ENCODE measurements around the gene LCP2. TPM values are rescaled to one million over a fixed set of nuclear protein-coding genes. Genes with fewer than 3 reads are reported as not detected.

Gene LCP2
- total RNA-seq, 1 experiment from 2014 or later = not detected

- H3K56ac ChIP-seq (ENCODE audit: insufficient read length, low read depth, low read length) = no peak overlapping the region
- no peaks in the 10 kb centered on the region for H3K9me3 Mint-ChIP-seq
- H3K4me2 ChIP-seq (ENCODE audit: insufficient read depth, insufficient read length, low read length) = no peak overlapping the region
- H3K79me2 ChIP-seq (ENCODE audit: insufficient read depth, low read length) = no peaks in the 10 kb centered on the region
- H3K23ac ChIP-seq (ENCODE audit: insufficient read length, low read depth, low read length) = no peak overlapping the region
- no peak overlapping the region for H2BK120ac ChIP-seq (ENCODE audit: low read depth, low read length, poor library complexity, severe bottlenecking)
- H2AK5ac ChIP-seq (ENCODE audit: insufficient read length, low read length) = no peak overlapping the region
- H3K23me2 ChIP-seq (ENCODE audit: insufficient read length, low read depth, low read length, poor library complexity, severe bottlenecking) = no peaks in the 10 kb centered on the region
- TF ChIP-seq CTCF (conservative IDR thresholded peaks at IDR 0.05) = no peak
- no peak overlapping the region for H2BK5ac ChIP-seq (ENCODE audit: insufficient read length, low read length)
- no peak overlapping the region for H2BK12ac ChIP-seq (ENCODE audit: insufficient read length, low read depth, low read length)
- peaks cover 19% of the 10 kb centered on the region; the same call in 1 of the 2 replicates for H3K4me1 ChIP-seq (ENCODE audit: insufficient read depth, low read length)
- no peak overlapping the region for H3K27ac ChIP-seq (ENCODE audit: insufficient read length, low read depth, low read length)
- H2AFZ ChIP-seq (ENCODE audit: low read length) = no peak overlapping the region
- H3K9me3 ChIP-seq (ENCODE audit: control insufficient read depth, low read depth, low read length) = no peaks in the 10 kb centered on the region
- H3K36me3 Mint-ChIP-seq (ENCODE audit: insufficient read depth in 1 of 3, low read depth in 3 of 3) = no peaks in the 10 kb centered on the region; a peak in 1 of 7 replicates
- no peaks in the 10 kb centered on the region for H4K20me1 ChIP-seq (ENCODE audit: control insufficient read depth, insufficient read depth, insufficient read length)
- no peak overlapping the region; a peak in 1 of 7 replicates for H3K27ac Mint-ChIP-seq
- H3K79me1 ChIP-seq (ENCODE audit: insufficient read depth, low read depth, low read length, poor library complexity, severe bottlenecking) = no peaks in the 10 kb centered on the region
- peaks cover 14% of the 10 kb centered on the region for H3K27me3 Mint-ChIP-seq (ENCODE audit: low read depth)
- H3K4me1 Mint-ChIP-seq = peaks cover 44% of the 10 kb centered on the region in 2 experiments
- no peak overlapping the region for H4K91ac ChIP-seq (ENCODE audit: insufficient read length, low read depth, low read length)
- WGBS (ENCODE audit: extremely low coverage, insufficient read length, low lambda C conversion rate) = no CpG with 5 or more reads among the region's 8 CpGs
- H3K27me3 ChIP-seq (ENCODE audit: insufficient read depth, low read length) = no peaks in the 10 kb centered on the region; the same call in 1 of the 2 replicates
- H3K9ac ChIP-seq (ENCODE audit: extremely low read depth, insufficient read length, low read length) = no peak overlapping the region
- DNase-seq = no peak
- H3K18ac ChIP-seq (ENCODE audit: insufficient read length, low read depth, low read length) = no peak overlapping the region
- no peak overlapping the region for H4K5ac ChIP-seq (ENCODE audit: insufficient read length, low read depth, low read length)
- H3T11ph ChIP-seq (ENCODE audit: low read length) = no peak overlapping the region
- H2BK15ac ChIP-seq (ENCODE audit: low read depth, low read length) = no peak overlapping the region
- no peak overlapping the region for H3K4me3 Mint-ChIP-seq
- no peak overlapping the region for H3K14ac ChIP-seq (ENCODE audit: insufficient read depth, low read length)
- no peak overlapping the region for H4K8ac ChIP-seq (replicated peaks; ENCODE audit: insufficient read length, low read depth, low read length)
- no peak overlapping the region for H2BK20ac ChIP-seq (ENCODE audit: low read depth, low read length, poor library complexity, severe bottlenecking)
- no peak overlapping the region for H3K4ac ChIP-seq (ENCODE audit: low read depth, low read length)
Observed at GRCh38 chr5:170275376-170275994, 22.1 kb downstream of the LCP2 start.

Measured in H9 (cell line).